GM23338 (cell line): ENCODE data around the gene APOL2. TPM values are rescaled to one million over a fixed set of nuclear protein-coding genes. Genes with fewer than 3 reads are reported as not detected.
"Not testable (repeated sequence)": the region's sequence is repeated elsewhere in the genome, so short reads cannot be mapped to it uniquely, and the experiment has no call there.

Experiments
- ATAC-seq: fragments of 200-7000 bp; cut with Tn5 transposase; 3 replicates; pipeline ENCODE4 v1.9.1; 2020
- DNase-seq: peaks from one replicate; pipeline ENCODE4 v3.0.0-alpha.2; 2015; ENCODE audit warnings: low spot score
- H2AFZ ChIP-seq: fragments of 200-600 bp; sonication (generic); 2 replicates; pipeline ENCODE4 v1.8.0; 2016; ENCODE audit warnings: antibody characterized with exemption, mild to moderate bottlenecking, moderate library complexity
- H3F3A ChIP-seq: fragments of 200-600 bp; sonication (generic); replicated peaks from 2 replicates; pipeline ENCODE4 v1.8.0; 2017; ENCODE audit warnings: antibody characterized with exemption, mixed run types, low read depth
- H3K27ac ChIP-seq: fragments of 200-600 bp; sonication (generic); 2 replicates; pipeline ENCODE4 v1.6.1; 2016; ENCODE audit warnings: low read depth
- H3K27me3 ChIP-seq: fragments of 200-600 bp; sonication (generic); 2 replicates; pipeline ENCODE4 v1.8.0; 2016; ENCODE audit warnings: mild to moderate bottlenecking, mixed run types, moderate library complexity; ENCODE audit not compliant: insufficient read depth
- H3K36me3 ChIP-seq: fragments of 200-600 bp; sonication (generic); 2 replicates; pipeline ENCODE4 v1.8.0; 2016; ENCODE audit warnings: mild to moderate bottlenecking; ENCODE audit not compliant: insufficient read depth
- H3K4me1 ChIP-seq: fragments of 200-600 bp; sonication (generic); 2 replicates; pipeline ENCODE4 v1.8.0; 2016; ENCODE audit warnings: mild to moderate bottlenecking, moderate library complexity; ENCODE audit not compliant: insufficient read depth
- H3K4me2 ChIP-seq: fragments of 200-600 bp; sonication (generic); 2 replicates; pipeline ENCODE4 v1.7.1; 2017; ENCODE audit warnings: mixed run types
- H3K4me3 ChIP-seq: fragments of 200-600 bp; sonication (generic); 2 replicates; pipeline ENCODE4 v1.6.1; 2016; ENCODE audit warnings: mixed run types
- H3K79me2 ChIP-seq: fragments of 200-600 bp; sonication (generic); replicated peaks from 2 replicates; pipeline ENCODE4 v1.8.0; 2017; ENCODE audit warnings: mild to moderate bottlenecking; ENCODE audit not compliant: insufficient read depth
- H3K9me2 ChIP-seq: fragments of 200-600 bp; sonication (generic); 2 replicates; pipeline ENCODE4 v1.8.0; 2017; ENCODE audit not compliant: insufficient read depth
- H4K20me1 ChIP-seq: fragments of 200-600 bp; sonication (generic); replicated peaks from 2 replicates; pipeline ENCODE4 v1.8.0; 2017; ENCODE audit warnings: mild to moderate bottlenecking; ENCODE audit not compliant: insufficient read depth
- H3K27ac Mint-ChIP-seq: 2 replicates; pipeline ENCODE4 v1.8.0; 2020; ENCODE audit warnings: inconsistent platforms, mild to moderate bottlenecking, moderate library complexity, mixed read lengths
- H3K27me3 Mint-ChIP-seq: 3 replicates; pipeline ENCODE4 v1.8.0; 2022; ENCODE audit warnings: low read depth, mild to moderate bottlenecking, moderate library complexity, mixed read lengths, inconsistent platforms; ENCODE audit not compliant: insufficient read depth, poor library complexity
- H3K36me3 Mint-ChIP-seq: 3 replicates; pipeline ENCODE4 v1.8.0; 2021; ENCODE audit warnings: low read depth, mild to moderate bottlenecking, inconsistent platforms, moderate library complexity, mixed read lengths
- H3K4me1 Mint-ChIP-seq: 3 replicates; pipeline ENCODE4 v1.8.0; 2020; ENCODE audit warnings: mild to moderate bottlenecking, inconsistent platforms, mixed read lengths
- H3K4me3 Mint-ChIP-seq: 3 replicates; pipeline ENCODE4 v1.8.0; 2021; ENCODE audit warnings: moderate library complexity, mild to moderate bottlenecking, inconsistent platforms, mixed read lengths
- H3K9me3 Mint-ChIP-seq: 3 replicates; pipeline ENCODE4 v1.8.0; 2020; ENCODE audit warnings: moderate library complexity, mild to moderate bottlenecking, inconsistent platforms, mixed read lengths
- ZNF331 ChIP-seq: fragments of 250-450 bp; sonication (Bioruptor Pico); IDR thresholded peaks from 2 replicates; pipeline ENCODE4 v1.5.0; 2020; ENCODE audit warnings: low read depth, mild to moderate bottlenecking, moderate library complexity
- polyA plus RNA-seq: library from polyadenylated mRNA; unstranded; fragments of >200 nt; fragmentation: Nextera tagmentation; extraction: Ambion mirVana; gene quantifications from 2 replicates; pipeline ENCODE4 v1.2.1, GENCODE V29; 2016
- total RNA-seq: library from RNA; depleted of rRNA; stranded (reverse); fragments of >200 nt; shearing (Covaris generic); gene quantifications from 2 replicates; pipeline ENCODE4 v1.2.3, GENCODE V29; 2014
- TF ChIP-seq, protein P1 (sequence below): fragments of 250-450 bp; sonication (Bioruptor Pico); IDR thresholded peaks from 2 replicates; pipeline ENCODE4 v1.5.0; 2020; ENCODE audit warnings: mild to moderate bottlenecking, moderate library complexity

Gene APOL2
- total and polyA plus RNA-seq, 2 experiments from 2014 or later: 5.5 to 10.4 TPM

DNA sequence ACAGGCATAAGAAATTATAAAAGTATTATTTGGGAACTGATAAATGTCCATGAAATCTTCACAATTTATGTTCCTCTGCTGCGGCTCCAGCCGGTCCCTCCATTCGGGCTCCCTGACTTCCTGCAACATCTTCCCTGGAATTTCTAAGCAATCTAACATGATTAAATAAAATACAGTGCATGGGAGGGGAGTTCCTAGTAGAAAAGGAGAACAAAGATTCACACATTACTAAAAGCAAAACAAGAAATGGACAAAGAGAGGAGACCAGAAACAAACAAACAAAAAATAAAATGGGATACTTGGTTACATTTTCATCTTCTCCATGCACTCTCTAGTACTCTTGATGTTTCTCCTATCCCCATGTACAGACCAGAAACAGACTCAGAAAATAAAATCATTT, 29.1 kb downstream of the APOL2 start:
- Histone ChIP-seq H3K36me3 (no peaks in the 10 kb centered on the region), H3K27me3 (no peaks in the 10 kb centered on the region), H3K4me1 (no peaks in the 10 kb centered on the region), H3K9me2 (no peaks in the 10 kb centered on the region), H2AFZ (no peak overlapping the region), H3K4me3 (no peak overlapping the region), H3K27ac (no peak overlapping the region), H3K79me2 (no peaks in the 10 kb centered on the region), H3F3A (no peaks in the 10 kb centered on the region), H4K20me1 (no peaks in the 10 kb centered on the region), H3K4me2 (no peak overlapping the region)
- H3K27me3 Mint-ChIP-seq: peaks cover 4% of the 10 kb centered on the region
- H3K27ac Mint-ChIP-seq: no peak overlapping the region
- TF ChIP-seq, protein P1, sequence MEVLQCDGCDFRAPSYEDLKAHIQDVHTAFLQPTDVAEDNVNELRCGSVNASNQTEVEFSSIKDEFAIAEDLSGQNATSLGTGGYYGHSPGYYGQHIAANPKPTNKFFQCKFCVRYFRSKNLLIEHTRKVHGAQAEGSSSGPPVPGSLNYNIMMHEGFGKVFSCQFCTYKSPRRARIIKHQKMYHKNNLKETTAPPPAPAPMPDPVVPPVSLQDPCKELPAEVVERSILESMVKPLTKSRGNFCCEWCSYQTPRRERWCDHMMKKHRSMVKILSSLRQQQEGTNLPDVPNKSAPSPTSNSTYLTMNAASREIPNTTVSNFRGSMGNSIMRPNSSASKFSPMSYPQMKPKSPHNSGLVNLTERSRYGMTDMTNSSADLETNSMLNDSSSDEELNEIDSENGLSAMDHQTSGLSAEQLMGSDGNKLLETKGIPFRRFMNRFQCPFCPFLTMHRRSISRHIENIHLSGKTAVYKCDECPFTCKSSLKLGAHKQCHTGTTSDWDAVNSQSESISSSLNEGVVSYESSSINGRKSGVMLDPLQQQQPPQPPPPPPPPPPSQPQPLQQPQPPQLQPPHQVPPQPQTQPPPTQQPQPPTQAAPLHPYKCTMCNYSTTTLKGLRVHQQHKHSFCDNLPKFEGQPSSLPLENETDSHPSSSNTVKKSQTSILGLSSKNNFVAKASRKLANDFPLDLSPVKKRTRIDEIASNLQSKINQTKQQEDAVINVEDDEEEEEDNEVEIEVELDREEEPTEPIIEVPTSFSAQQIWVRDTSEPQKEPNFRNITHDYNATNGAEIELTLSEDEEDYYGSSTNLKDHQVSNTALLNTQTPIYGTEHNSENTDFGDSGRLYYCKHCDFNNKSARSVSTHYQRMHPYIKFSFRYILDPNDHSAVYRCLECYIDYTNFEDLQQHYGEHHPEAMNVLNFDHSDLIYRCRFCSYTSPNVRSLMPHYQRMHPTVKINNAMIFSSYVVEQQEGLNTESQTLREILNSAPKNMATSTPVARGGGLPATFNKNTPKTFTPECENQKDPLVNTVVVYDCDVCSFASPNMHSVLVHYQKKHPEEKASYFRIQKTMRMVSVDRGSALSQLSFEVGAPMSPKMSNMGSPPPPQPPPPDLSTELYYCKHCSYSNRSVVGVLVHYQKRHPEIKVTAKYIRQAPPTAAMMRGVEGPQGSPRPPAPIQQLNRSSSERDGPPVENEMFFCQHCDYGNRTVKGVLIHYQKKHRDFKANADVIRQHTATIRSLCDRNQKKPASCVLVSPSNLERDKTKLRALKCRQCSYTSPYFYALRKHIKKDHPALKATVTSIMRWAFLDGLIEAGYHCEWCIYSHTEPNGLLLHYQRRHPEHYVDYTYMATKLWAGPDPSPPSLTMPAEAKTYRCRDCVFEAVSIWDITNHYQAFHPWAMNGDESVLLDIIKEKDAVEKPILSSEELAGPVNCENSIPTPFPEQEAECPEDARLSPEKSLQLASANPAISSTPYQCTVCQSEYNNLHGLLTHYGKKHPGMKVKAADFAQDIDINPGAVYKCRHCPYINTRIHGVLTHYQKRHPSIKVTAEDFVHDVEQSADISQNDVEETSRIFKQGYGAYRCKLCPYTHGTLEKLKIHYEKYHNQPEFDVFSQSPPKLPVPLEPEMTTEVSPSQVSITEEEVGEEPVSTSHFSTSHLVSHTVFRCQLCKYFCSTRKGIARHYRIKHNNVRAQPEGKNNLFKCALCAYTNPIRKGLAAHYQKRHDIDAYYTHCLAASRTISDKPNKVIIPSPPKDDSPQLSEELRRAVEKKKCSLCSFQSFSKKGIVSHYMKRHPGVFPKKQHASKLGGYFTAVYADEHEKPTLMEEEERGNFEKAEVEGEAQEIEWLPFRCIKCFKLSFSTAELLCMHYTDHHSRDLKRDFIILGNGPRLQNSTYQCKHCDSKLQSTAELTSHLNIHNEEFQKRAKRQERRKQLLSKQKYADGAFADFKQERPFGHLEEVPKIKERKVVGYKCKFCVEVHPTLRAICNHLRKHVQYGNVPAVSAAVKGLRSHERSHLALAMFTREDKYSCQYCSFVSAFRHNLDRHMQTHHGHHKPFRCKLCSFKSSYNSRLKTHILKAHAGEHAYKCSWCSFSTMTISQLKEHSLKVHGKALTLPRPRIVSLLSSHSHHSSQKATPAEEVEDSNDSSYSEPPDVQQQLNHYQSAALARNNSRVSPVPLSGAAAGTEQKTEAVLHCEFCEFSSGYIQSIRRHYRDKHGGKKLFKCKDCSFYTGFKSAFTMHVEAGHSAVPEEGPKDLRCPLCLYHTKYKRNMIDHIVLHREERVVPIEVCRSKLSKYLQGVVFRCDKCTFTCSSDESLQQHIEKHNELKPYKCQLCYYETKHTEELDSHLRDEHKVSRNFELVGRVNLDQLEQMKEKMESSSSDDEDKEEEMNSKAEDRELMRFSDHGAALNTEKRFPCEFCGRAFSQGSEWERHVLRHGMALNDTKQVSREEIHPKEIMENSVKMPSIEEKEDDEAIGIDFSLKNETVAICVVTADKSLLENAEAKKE (CRISPR knock-in tag): no peak
- TF ChIP-seq ZNF331 (CRISPR knock-in tag): no peak
- no peak overlapping the region for H3K4me3 Mint-ChIP-seq
- 0 out of 3 replicates have a peak, but pooled peaks cover 3% of the 10 kb centered on the region for H3K36me3 Mint-ChIP-seq
- peaks cover 18% of the 10 kb centered on the region for H3K9me3 Mint-ChIP-seq
- H3K4me1 Mint-ChIP-seq: 0 out of 3 replicates have a peak, but pooled peaks cover 3% of the 10 kb centered on the region
- ATAC-seq (no peak), DNase-seq (no peak)

DNA sequence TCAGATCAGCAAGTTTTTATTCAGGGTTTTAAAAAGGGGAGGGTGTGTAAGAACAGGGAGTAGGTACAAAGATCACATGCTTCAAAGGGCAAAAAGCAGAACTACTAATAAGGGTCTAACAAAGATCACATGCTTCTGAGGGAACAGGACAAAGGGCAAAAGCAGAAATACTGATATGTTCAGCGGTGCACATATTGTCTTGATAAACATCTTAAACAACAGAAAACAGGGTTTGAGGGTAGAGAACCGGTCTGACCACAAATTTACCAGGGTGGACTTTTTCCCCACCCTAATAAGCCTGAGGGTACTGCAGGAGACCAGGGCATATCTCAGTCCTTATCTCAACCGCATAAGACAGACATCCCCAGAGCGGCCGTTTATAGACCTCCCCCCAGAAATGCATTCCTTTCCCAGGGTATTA, 29.8 kb downstream of the APOL2 start:
- not testable (repeated sequence) for H4K20me1 ChIP-seq, H2AFZ ChIP-seq, H3K27ac ChIP-seq, H3K4me1 ChIP-seq, H3K27ac Mint-ChIP-seq, H3K79me2 ChIP-seq, H3K4me3 Mint-ChIP-seq, H3K9me2 ChIP-seq, H3K4me1 Mint-ChIP-seq, H3K36me3 ChIP-seq, H3K36me3 Mint-ChIP-seq, H3K4me2 ChIP-seq, H3K27me3 Mint-ChIP-seq, H3F3A ChIP-seq, ATAC-seq, H3K4me3 ChIP-seq, H3K27me3 ChIP-seq, DNase-seq
- H3K9me3 Mint-ChIP-seq: peaks cover 18% of the 10 kb centered on the region
